HUDEP-2 (cell line): ENCODE data around the gene ADD3.

Source experiments
- DNase-seq, 76 experiments: peaks; one replicate each; lab custom pipeline; 2025; ENCODE audit not compliant: unreplicated experiment in 76 of 76; lab: John Stamatoyannopoulos, UW

The ADD3 gene

GRCh38 chr10:110007701-110008517, at the start of gene ADD3:
Gene ADD3 (plus strand): TSS chr10:110007984. CDS start chr10:110100654, 92,670 bp downstream.
- DNase-seq: peak in 68 of 76 experiments; percentile 23 to 89 (median 68)

- no peak for DNase-seq
These were observed 49.7 kb upstream of the ADD3 start for GRCh38 chr10:109958059-109958458.

GRCh38 chr10:109959259-109960145, 48.3 kb upstream of the ADD3 start:
- DNase-seq: no peak

- no peak for DNase-seq
These were observed 47.1 kb upstream of the ADD3 start for GRCh38 chr10:109960682-109961081.

GRCh38 chr10:109961174-109962001, 46.4 kb upstream of the ADD3 start:
- no peak for DNase-seq

- no peak for DNase-seq
These were observed 45.5 kb upstream of the ADD3 start for GRCh38 chr10:109962247-109962646.

- no peak for DNase-seq
These were observed 44.3 kb upstream of the ADD3 start for GRCh38 chr10:109963439-109963838.

GRCh38 chr10:109964318-109964717, 43.5 kb upstream of the ADD3 start:
- DNase-seq: no peak

- DNase-seq: no peak
These were observed 40.6 kb upstream of the ADD3 start for GRCh38 chr10:109966961-109967738.

- no peak for DNase-seq
These were observed 40.1 kb upstream of the ADD3 start for GRCh38 chr10:109967739-109968088.

GRCh38 chr10:109968953-109969759, 38.6 kb upstream of the ADD3 start:
- peak in 27 of 76 experiments; percentile 1 to 52 (median 11) for DNase-seq

GRCh38 chr10:109969760-109970346, 37.9 kb upstream of the ADD3 start:
- no peak for DNase-seq

- no peak for DNase-seq
These were observed 36.1 kb upstream of the ADD3 start for GRCh38 chr10:109971634-109972033.

- DNase-seq: no peak
These were observed 35.3 kb upstream of the ADD3 start for GRCh38 chr10:109972372-109973001.

- no peak for DNase-seq
These were observed 34.4 kb upstream of the ADD3 start for GRCh38 chr10:109973326-109973829.

GRCh38 chr10:109974504-109975191, 33.1 kb upstream of the ADD3 start:
- DNase-seq: no peak
